ENCODE measurements around the gene CANT1.

Gene CANT1

GRCh38 chr17:79036596-79036995 is 27.0 kb upstream of the CANT1 start:
- H3K4me3 Mint-ChIP-seq = no peak overlapping the region
- no peaks in the 10 kb centered on the region for H3K36me3 Mint-ChIP-seq (ENCODE audit: low read depth)

GRCh38 chr17:79036181-79036580 is 26.6 kb upstream of the CANT1 start:
- no peak for TF ChIP-seq CTCF (IDR thresholded peaks at IDR 0.05; ENCODE audit: unreplicated experiment in 3 of 3)
- H3K9me3 Mint-ChIP-seq = no peaks in the 10 kb centered on the region
- no peak overlapping the region for H3K4me3 Mint-ChIP-seq
- H3K36me3 Mint-ChIP-seq (ENCODE audit: low read depth) = no peaks in the 10 kb centered on the region
- peaks cover 64% of the 10 kb centered on the region for H3K27me3 Mint-ChIP-seq (ENCODE audit: low read depth)
- no peak overlapping the region for H3K27ac Mint-ChIP-seq
- H3K4me1 Mint-ChIP-seq = peaks cover 9% of the 10 kb centered on the region

More at GRCh38 chr17:79036596-79036995, 27.0 kb upstream of the CANT1 start:
- no peak overlapping the region for H3K27ac Mint-ChIP-seq
- peaks cover 59% of the 10 kb centered on the region for H3K27me3 Mint-ChIP-seq (ENCODE audit: low read depth)
- TF ChIP-seq CTCF (IDR thresholded peaks at IDR 0.05; ENCODE audit: unreplicated experiment in 3 of 3) = no peak
- peaks cover 9% of the 10 kb centered on the region for H3K4me1 Mint-ChIP-seq
- H3K9me3 Mint-ChIP-seq = no peaks in the 10 kb centered on the region

- no peaks in the 10 kb centered on the region for H3K9me3 Mint-ChIP-seq
- no peak overlapping the region for H3K4me3 Mint-ChIP-seq
- no peaks in the 10 kb centered on the region for H3K36me3 Mint-ChIP-seq (ENCODE audit: low read depth)
- no peak overlapping the region for H3K27ac Mint-ChIP-seq
- H3K4me1 Mint-ChIP-seq = peaks cover 9% of the 10 kb centered on the region
- no peak for TF ChIP-seq CTCF (IDR thresholded peaks at IDR 0.05; ENCODE audit: unreplicated experiment in 3 of 3)
- peaks cover 65% of the 10 kb centered on the region for H3K27me3 Mint-ChIP-seq (ENCODE audit: low read depth)
These were observed 26.1 kb upstream of the CANT1 start for GRCh38 chr17:79035686-79036085.

DNA sequence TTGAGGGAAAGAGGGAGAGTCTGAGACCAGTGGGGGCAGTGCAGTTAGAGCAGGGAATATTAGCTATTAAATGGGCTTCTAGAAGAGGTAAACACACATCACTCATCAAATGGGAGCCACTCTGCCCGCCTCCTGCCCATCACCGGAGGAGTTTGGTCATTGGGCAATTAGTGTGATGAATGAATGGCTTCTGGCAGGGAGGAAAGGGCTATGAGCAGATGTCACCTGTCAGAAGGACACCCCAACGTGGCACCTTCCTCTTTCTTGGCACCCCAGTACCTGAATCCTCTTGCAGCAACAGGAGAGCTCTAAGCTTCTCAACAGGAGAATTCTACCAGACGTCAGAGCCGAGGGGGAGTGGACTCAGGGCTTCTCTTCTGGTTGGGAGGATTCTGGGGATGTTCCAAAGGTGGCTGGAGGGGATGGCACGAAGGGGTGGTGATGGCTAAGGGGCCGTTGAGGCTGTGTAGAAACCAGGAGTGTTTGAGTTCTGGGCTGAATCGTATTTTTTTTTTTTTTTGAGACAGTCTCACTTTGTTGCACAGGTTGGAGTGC is 25.4 kb upstream of the CANT1 start:
- Mint-ChIP-seq H3K27me3 (ENCODE audit: low read depth) (peaks cover 66% of the 10 kb centered on the region), H3K36me3 (ENCODE audit: low read depth) (no peaks in the 10 kb centered on the region), H3K4me1 (peaks cover 9% of the 10 kb centered on the region), H3K27ac (no peak overlapping the region), H3K4me3 (no peak overlapping the region), H3K9me3 (no peaks in the 10 kb centered on the region)
- TF ChIP-seq CTCF (IDR thresholded peaks at IDR 0.05; ENCODE audit: unreplicated experiment in 3 of 3) = no peak

- no peaks in the 10 kb centered on the region for H3K36me3 Mint-ChIP-seq (ENCODE audit: low read depth)
- TF ChIP-seq CTCF (IDR thresholded peaks at IDR 0.05; ENCODE audit: unreplicated experiment in 3 of 3) = no peak
- H3K4me3 Mint-ChIP-seq = no peak overlapping the region
- H3K27ac Mint-ChIP-seq = no peak overlapping the region
- H3K9me3 Mint-ChIP-seq = no peaks in the 10 kb centered on the region
- H3K4me1 Mint-ChIP-seq = peaks cover 9% of the 10 kb centered on the region
- peaks cover 69% of the 10 kb centered on the region for H3K27me3 Mint-ChIP-seq (ENCODE audit: low read depth)
These were observed 24.4 kb upstream of the CANT1 start for GRCh38 chr17:79033741-79034501.
